ENCODE results near the gene COL27A1.

Gene COL27A1

DNA sequence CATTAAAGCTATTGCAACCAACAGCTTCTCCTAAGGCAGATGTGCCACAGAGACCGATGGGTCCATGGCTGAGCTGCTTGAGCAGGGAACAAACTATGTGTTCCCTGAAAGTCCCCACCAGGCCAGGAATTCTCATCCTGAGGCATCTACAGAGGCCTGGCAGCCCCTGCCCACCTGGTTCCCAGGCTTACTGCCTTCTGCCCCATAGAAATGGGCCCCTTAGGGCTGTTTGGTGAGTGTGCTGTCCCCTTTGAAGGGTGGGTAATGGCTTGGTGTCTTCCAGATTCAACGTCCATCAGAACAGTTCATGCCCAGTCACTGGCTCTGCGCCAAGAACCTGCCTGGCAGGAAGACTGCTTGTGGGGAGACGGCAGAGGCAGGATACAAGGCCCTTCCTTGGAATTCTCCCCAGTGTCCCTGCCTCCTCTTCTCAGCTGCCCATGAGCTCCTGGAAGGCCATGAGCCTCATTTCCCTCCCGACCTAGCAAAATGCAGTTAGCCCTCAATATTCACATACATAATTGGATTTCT lies 3.8 kb upstream of the COL27A1 start:
- ATAC-seq = no peak
- no peak for TF ChIP-seq RARB (CRISPR knock-in tag; IDR thresholded peaks at IDR 0.05)
- no peak for TF ChIP-seq TOX (CRISPR knock-in tag; IDR thresholded peaks at IDR 0.05; ENCODE audit: borderline replicate concordance)
- TF ChIP-seq ISL1 (CRISPR knock-in tag; IDR thresholded peaks at IDR 0.05) = no peak

DNA sequence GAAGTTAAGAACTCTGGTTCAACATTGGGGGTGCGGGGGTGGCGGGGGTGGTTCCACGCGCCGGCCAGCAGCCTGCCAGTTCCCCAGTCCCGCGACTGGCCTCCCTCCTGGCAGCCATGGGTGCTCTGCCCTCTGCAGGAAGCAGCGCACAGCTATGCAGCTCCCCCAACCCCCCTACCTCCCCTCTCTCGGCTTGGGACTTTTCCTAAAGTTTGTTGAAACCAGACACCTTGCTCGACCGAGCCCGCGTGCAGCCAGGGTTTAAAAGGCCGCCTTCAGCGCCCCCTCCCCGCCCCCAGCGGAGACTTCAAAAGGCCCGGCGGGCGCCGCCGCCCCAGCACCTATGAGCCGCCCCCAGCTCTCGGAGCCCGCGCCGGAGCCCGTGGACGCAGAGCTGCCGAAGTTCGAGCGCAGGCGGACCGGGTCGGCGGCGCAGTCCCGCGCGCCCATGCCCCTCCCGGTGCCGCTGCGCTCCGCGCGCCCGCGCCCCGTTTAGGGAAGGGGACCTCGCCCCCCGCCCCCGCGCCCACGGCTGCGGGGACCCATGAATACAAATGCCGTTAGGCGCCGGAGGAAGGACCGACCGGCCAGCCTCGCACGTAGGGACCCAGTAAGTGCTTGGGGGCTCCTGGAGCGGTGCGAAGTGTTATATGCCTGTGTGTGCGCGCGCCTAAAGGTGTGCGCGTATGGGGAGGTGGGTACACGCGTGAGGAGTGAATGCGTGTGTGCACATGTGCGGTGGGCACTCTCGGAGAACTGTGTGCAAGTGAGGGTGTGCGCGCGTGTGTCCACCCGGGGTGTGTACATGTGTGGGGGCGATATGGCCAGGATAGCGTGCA lies 1.4 kb upstream of the COL27A1 start:
- peak; percentile 22; the same call in 1 of the 3 replicates for ATAC-seq
- no peak for TF ChIP-seq TCF4 (CRISPR knock-in tag; IDR thresholded peaks at IDR 0.05; ENCODE audit: borderline replicate concordance)
- no peak for TF ChIP-seq OSR1 (CRISPR knock-in tag; IDR thresholded peaks at IDR 0.05)
- TF ChIP-seq, protein P1, sequence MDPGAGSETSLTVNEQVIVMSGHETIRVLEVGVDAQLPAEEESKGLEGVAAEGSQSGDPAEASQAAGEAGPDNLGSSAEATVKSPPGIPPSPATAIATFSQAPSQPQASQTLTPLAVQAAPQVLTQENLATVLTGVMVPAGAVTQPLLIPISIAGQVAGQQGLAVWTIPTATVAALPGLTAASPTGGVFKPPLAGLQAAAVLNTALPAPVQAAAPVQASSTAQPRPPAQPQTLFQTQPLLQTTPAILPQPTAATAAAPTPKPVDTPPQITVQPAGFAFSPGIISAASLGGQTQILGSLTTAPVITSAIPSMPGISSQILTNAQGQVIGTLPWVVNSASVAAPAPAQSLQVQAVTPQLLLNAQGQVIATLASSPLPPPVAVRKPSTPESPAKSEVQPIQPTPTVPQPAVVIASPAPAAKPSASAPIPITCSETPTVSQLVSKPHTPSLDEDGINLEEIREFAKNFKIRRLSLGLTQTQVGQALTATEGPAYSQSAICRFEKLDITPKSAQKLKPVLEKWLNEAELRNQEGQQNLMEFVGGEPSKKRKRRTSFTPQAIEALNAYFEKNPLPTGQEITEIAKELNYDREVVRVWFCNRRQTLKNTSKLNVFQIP (CRISPR knock-in tag; IDR thresholded peaks at IDR 0.05; ENCODE audit: borderline replicate concordance, low read depth) = no peak
- TF ChIP-seq, protein P2, sequence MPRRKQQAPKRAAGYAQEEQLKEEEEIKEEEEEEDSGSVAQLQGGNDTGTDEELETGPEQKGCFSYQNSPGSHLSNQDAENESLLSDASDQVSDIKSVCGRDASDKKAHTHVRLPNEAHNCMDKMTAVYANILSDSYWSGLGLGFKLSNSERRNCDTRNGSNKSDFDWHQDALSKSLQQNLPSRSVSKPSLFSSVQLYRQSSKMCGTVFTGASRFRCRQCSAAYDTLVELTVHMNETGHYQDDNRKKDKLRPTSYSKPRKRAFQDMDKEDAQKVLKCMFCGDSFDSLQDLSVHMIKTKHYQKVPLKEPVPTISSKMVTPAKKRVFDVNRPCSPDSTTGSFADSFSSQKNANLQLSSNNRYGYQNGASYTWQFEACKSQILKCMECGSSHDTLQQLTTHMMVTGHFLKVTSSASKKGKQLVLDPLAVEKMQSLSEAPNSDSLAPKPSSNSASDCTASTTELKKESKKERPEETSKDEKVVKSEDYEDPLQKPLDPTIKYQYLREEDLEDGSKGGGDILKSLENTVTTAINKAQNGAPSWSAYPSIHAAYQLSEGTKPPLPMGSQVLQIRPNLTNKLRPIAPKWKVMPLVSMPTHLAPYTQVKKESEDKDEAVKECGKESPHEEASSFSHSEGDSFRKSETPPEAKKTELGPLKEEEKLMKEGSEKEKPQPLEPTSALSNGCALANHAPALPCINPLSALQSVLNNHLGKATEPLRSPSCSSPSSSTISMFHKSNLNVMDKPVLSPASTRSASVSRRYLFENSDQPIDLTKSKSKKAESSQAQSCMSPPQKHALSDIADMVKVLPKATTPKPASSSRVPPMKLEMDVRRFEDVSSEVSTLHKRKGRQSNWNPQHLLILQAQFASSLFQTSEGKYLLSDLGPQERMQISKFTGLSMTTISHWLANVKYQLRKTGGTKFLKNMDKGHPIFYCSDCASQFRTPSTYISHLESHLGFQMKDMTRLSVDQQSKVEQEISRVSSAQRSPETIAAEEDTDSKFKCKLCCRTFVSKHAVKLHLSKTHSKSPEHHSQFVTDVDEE (CRISPR knock-in tag; IDR thresholded peaks at IDR 0.05) = no peak
- no peak for TF ChIP-seq PPARA (CRISPR knock-in tag; IDR thresholded peaks at IDR 0.05; ENCODE audit: borderline replicate concordance)
- no peak for TF ChIP-seq ARNTL (CRISPR knock-in tag; IDR thresholded peaks at IDR 0.05; ENCODE audit: borderline replicate concordance, low read depth)
- TF ChIP-seq CSDC2 (CRISPR knock-in tag; IDR thresholded peaks at IDR 0.05) = no peak
- TF ChIP-seq ZNF8 (CRISPR knock-in tag; IDR thresholded peaks at IDR 0.05) = no peak

DNA sequence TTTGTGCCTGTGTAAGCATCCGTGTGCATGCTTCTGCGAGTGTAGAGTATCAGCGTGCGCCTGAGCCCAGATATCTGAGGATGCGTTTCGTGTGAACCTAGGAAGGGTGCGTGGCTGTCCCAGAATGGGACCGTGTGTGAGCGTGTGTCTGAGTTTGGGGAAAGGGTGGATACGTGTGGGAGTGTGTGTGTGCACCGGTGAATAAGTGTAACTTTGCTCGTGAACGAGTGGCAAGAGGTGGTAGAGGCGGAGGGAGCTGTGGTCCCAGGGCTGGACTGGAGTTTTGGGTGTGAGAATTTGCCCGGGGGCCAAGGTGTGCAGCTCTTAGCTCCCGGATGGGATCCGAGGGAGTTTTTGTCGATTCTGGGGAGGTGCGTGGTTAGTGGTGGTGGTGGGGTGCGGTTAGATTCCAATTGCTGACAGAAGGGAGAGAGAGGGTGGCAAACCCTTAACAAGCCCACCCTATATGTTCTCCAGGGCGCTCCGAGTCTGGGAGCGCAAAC lies 686 bp upstream of the COL27A1 start:
- ATAC-seq = peak; percentile 22
- TF ChIP-seq GLIS3 (CRISPR knock-in tag; IDR thresholded peaks at IDR 0.05) = no peak
- no peak for TF ChIP-seq BACH2 (CRISPR knock-in tag; IDR thresholded peaks at IDR 0.05; ENCODE audit: borderline replicate concordance)
- TF ChIP-seq, protein P3, sequence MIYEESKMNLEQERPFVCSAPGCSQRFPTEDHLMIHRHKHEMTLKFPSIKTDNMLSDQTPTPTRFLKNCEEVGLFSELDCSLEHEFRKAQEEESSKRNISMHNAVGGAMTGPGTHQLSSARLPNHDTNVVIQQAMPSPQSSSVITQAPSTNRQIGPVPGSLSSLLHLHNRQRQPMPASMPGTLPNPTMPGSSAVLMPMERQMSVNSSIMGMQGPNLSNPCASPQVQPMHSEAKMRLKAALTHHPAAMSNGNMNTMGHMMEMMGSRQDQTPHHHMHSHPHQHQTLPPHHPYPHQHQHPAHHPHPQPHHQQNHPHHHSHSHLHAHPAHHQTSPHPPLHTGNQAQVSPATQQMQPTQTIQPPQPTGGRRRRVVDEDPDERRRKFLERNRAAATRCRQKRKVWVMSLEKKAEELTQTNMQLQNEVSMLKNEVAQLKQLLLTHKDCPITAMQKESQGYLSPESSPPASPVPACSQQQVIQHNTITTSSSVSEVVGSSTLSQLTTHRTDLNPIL (CRISPR knock-in tag; IDR thresholded peaks at IDR 0.05; ENCODE audit: low read depth) = no peak
- no peak for TF ChIP-seq ZFP30 (CRISPR knock-in tag; IDR thresholded peaks at IDR 0.05)
- no peak for TF ChIP-seq ISL1 (CRISPR knock-in tag; IDR thresholded peaks at IDR 0.05)
- TF ChIP-seq, protein P1 (CRISPR knock-in tag; IDR thresholded peaks at IDR 0.05; ENCODE audit: borderline replicate concordance, low read depth) = no peak
- no peak for TF ChIP-seq ZNF70 (CRISPR knock-in tag; IDR thresholded peaks at IDR 0.05)
- no peak for TF ChIP-seq ZFP3 (CRISPR knock-in tag; IDR thresholded peaks at IDR 0.05)
- TF ChIP-seq OSR1 (CRISPR knock-in tag; IDR thresholded peaks at IDR 0.05) = no peak
- no peak for TF ChIP-seq PPARA (CRISPR knock-in tag; IDR thresholded peaks at IDR 0.05; ENCODE audit: borderline replicate concordance)
- TF ChIP-seq, protein P4, sequence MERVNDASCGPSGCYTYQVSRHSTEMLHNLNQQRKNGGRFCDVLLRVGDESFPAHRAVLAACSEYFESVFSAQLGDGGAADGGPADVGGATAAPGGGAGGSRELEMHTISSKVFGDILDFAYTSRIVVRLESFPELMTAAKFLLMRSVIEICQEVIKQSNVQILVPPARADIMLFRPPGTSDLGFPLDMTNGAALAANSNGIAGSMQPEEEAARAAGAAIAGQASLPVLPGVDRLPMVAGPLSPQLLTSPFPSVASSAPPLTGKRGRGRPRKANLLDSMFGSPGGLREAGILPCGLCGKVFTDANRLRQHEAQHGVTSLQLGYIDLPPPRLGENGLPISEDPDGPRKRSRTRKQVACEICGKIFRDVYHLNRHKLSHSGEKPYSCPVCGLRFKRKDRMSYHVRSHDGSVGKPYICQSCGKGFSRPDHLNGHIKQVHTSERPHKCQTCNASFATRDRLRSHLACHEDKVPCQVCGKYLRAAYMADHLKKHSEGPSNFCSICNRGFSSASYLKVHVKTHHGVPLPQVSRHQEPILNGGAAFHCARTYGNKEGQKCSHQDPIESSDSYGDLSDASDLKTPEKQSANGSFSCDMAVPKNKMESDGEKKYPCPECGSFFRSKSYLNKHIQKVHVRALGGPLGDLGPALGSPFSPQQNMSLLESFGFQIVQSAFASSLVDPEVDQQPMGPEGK (CRISPR knock-in tag; IDR thresholded peaks at IDR 0.05; ENCODE audit: borderline replicate concordance) = no peak
